Neuron (in vitro differentiated cells): Measurements from ENCODE around the gene CENPM.
A peak's percentile ranks its signal among the peaks of the same experiment; 100 is the strongest.
"Not testable (repeated sequence)": the region's sequence is repeated elsewhere in the genome, so short reads cannot be mapped to it uniquely, and the experiment has no call there.

Experiments used
- H2AFZ ChIP-seq: one replicate; pipeline ENCODE4 v1.6.1; 2013; ENCODE audit warnings: low read depth, mild to moderate bottlenecking, inconsistent platforms, low read length, moderate library complexity
- H3K27me3 ChIP-seq: one replicate; pipeline ENCODE4 v1.6.1; 2013; ENCODE audit warnings: low read length; ENCODE audit not compliant: insufficient read depth
- H3K36me3 ChIP-seq: one replicate; pipeline ENCODE4 v1.6.1; 2013; ENCODE audit warnings: low read length; ENCODE audit not compliant: insufficient read depth
- H3K4me1 ChIP-seq: one replicate; pipeline ENCODE4 v1.6.1; 2013; ENCODE audit warnings: low read length; ENCODE audit not compliant: insufficient read depth
- H3K4me3 ChIP-seq: 2 replicates; pipeline ENCODE4 v1.5.1; 2013; ENCODE audit warnings: mild to moderate bottlenecking, low read length, moderate library complexity
- H3K9me3 ChIP-seq: one replicate; pipeline ENCODE4 v1.6.1; 2013; ENCODE audit warnings: low read length

CENPM gene

GRCh38 chr22:41952713-41953112, 5.8 kb upstream of the CENPM start:
- no peaks in the 10 kb centered on the region for H3K36me3 ChIP-seq
- H3K27me3 ChIP-seq, result no peaks in the 10 kb centered on the region
- no peak overlapping the region for H2AFZ ChIP-seq
- peaks cover 26% of the 10 kb centered on the region for H3K4me1 ChIP-seq
- no peaks in the 10 kb centered on the region for H3K9me3 ChIP-seq
- H3K4me3 ChIP-seq, result no peak overlapping the region

- Histone ChIP-seq H2AFZ (no peak within 1 kb of the TSS), H3K4me1 (peaks cover 28% of the 10 kb centered on the region), H3K36me3 (no peaks in the 10 kb centered on the region), H3K4me3 (no peak within 1 kb of the TSS), H3K27me3 (no peaks in the 10 kb centered on the region), H3K9me3 (no peaks in the 10 kb centered on the region)
Observed at GRCh38 chr22:41951898-41952474, 5.0 kb upstream of the CENPM start, which contains the start of gene SMIM45. Gene SMIM45 (plus strand): TSS chr22:41952150.

- Histone ChIP-seq H3K27me3 (no peaks in the 10 kb centered on the region), H3K36me3 (peaks cover 6% of the 10 kb centered on the region), H3K9me3 (no peaks in the 10 kb centered on the region), H3K4me3 (no peak overlapping the region), H2AFZ (no peak overlapping the region), H3K4me1 (peaks cover 41% of the 10 kb centered on the region)
Observed at GRCh38 chr22:41949297-41949965, 2.5 kb upstream of the CENPM start.

- H3K4me3 ChIP-seq, H3K9me3 ChIP-seq, H2AFZ ChIP-seq: not testable (repeated sequence)
Observed at GRCh38 chr22:41948928-41949296, 2.0 kb upstream of the CENPM start.

GRCh38 chr22:41948142-41948541, 1.2 kb upstream of the CENPM start:
- H3K27me3 ChIP-seq, result no peaks in the 10 kb centered on the region

More at GRCh38 chr22:41948928-41949296, 2.0 kb upstream of the CENPM start:
- Histone ChIP-seq H3K4me1 (peaks cover 41% of the 10 kb centered on the region), H3K36me3 (peaks cover 10% of the 10 kb centered on the region)
- not testable (repeated sequence) for H3K27me3 ChIP-seq

GRCh38 chr22:41947424-41948080, 600 bp upstream of the CENPM start:
- no peaks in the 10 kb centered on the region for H3K9me3 ChIP-seq
- H3K36me3 ChIP-seq, result peaks cover 23% of the 10 kb centered on the region
- H2AFZ ChIP-seq, result peak overlapping the region; percentile 59
- H3K4me1 ChIP-seq, result peaks cover 35% of the 10 kb centered on the region
- H3K4me3 ChIP-seq, result peak overlapping the region; percentile 57
- H3K27me3 ChIP-seq, result no peaks in the 10 kb centered on the region

More at GRCh38 chr22:41948142-41948541, 1.2 kb upstream of the CENPM start:
- no peak overlapping the region for H2AFZ ChIP-seq
- H3K4me1 ChIP-seq, result peaks cover 41% of the 10 kb centered on the region
- no peak overlapping the region for H3K4me3 ChIP-seq
- no peaks in the 10 kb centered on the region for H3K9me3 ChIP-seq
- H3K36me3 ChIP-seq, result peaks cover 17% of the 10 kb centered on the region

- H2AFZ ChIP-seq, result no peak overlapping the region
- no peaks in the 10 kb centered on the region for H3K27me3 ChIP-seq
- H3K36me3 ChIP-seq, result peaks cover 35% of the 10 kb centered on the region
- H3K9me3 ChIP-seq, result no peaks in the 10 kb centered on the region
- H3K4me3 ChIP-seq, result no peak overlapping the region
- peaks cover 17% of the 10 kb centered on the region for H3K4me1 ChIP-seq
Observed at GRCh38 chr22:41943661-41944209, 3.2 kb downstream of the CENPM start.

- H3K36me3 ChIP-seq, result peaks cover 48% of the 10 kb centered on the region
- no peaks in the 10 kb centered on the region for H3K9me3 ChIP-seq
Observed at GRCh38 chr22:41940832-41941765, 5.9 kb downstream of the CENPM start.

GRCh38 chr22:41939981-41940831, 6.7 kb downstream of the CENPM start:
- Histone ChIP-seq H3K9me3 (no peaks in the 10 kb centered on the region), H3K4me1 (peaks cover 3% of the 10 kb centered on the region), H3K27me3 (no peaks in the 10 kb centered on the region), H3K4me3 (no peak overlapping the region), H3K36me3 (peaks cover 48% of the 10 kb centered on the region), H2AFZ (no peak overlapping the region)

More at GRCh38 chr22:41940832-41941765, 5.9 kb downstream of the CENPM start:
- no peaks in the 10 kb centered on the region for H3K27me3 ChIP-seq
- H3K4me1 ChIP-seq, result peaks cover 10% of the 10 kb centered on the region
- H3K4me3 ChIP-seq, result no peak overlapping the region
- H2AFZ ChIP-seq, result no peak overlapping the region

GRCh38 chr22:41936894-41937169, 10.1 kb downstream of the CENPM start:
- H2AFZ ChIP-seq, result no peak overlapping the region
- peaks cover 26% of the 10 kb centered on the region for H3K36me3 ChIP-seq
- H3K27me3 ChIP-seq, result no peaks in the 10 kb centered on the region
- no peak overlapping the region for H3K4me3 ChIP-seq
- no peaks in the 10 kb centered on the region for H3K9me3 ChIP-seq
- no peaks in the 10 kb centered on the region for H3K4me1 ChIP-seq

GRCh38 chr22:41935509-41935908, 11.4 kb downstream of the CENPM start:
- Histone ChIP-seq H2AFZ (no peak overlapping the region), H3K27me3 (no peaks in the 10 kb centered on the region), H3K4me1 (no peaks in the 10 kb centered on the region), H3K9me3 (no peaks in the 10 kb centered on the region), H3K4me3 (no peak overlapping the region), H3K36me3 (peaks cover 21% of the 10 kb centered on the region)

GRCh38 chr22:41935015-41935351, 12.0 kb downstream of the CENPM start:
- Histone ChIP-seq H3K27me3 (no peaks in the 10 kb centered on the region), H3K36me3 (peaks cover 21% of the 10 kb centered on the region), H3K4me1 (no peaks in the 10 kb centered on the region), H3K4me3 (no peak overlapping the region), H2AFZ (no peak overlapping the region), H3K9me3 (no peaks in the 10 kb centered on the region)
